ENCODE results near the gene GALNT14. TPM values are rescaled to one million over a fixed set of nuclear protein-coding genes. Genes with fewer than 3 reads are reported as not detected.

The GALNT14 gene
- total RNA-seq, 1 donor from 2014 or later: 2.1 TPM

DNA sequence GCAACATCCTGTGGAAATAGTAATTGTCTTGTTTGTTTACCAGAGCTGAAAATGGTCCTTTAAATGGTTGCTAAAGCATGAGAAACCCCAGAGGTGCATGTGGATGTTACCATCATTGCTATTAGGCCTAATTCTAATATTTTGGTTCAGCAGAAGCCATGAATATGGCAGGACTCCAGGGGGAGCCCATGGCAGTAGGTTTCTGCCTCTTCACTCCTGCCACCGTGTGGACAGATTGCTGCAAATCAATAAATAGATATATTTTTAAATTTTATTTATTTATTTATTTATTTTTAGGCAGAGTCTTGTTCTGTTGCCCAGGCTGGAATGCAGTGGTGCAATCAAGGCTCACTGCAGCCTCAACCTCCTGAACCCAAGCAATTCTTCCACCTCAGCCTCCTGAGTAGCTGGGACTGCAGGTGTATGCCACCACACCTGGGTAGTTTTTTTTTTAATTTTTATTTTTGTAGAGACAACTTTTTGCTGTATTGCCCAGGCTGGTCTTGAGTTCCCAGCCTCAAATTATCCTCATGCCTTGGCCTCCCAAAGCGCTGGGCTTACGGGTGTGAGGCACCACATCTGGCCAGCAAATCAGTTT, 276.1 kb downstream of the GALNT14 start:
- Mint-ChIP-seq H3K27me3 (ENCODE audit: low read depth, unreplicated experiment) (peaks cover 10% of the 10 kb centered on the region), H3K9me3 (ENCODE audit: unreplicated experiment) (no peaks in the 10 kb centered on the region), H3K4me3 (ENCODE audit: unreplicated experiment) (no peak overlapping the region), H3K4me1 (ENCODE audit: low read depth, unreplicated experiment) (no peaks in the 10 kb centered on the region), H3K27ac (ENCODE audit: unreplicated experiment) (no peak overlapping the region), H3K36me3 (ENCODE audit: low read depth, unreplicated experiment) (no peaks in the 10 kb centered on the region)
- H3K4me3 ChIP-seq (ENCODE audit: insufficient read depth, low read depth, low read length): no peak overlapping the region
- DNase-seq (ENCODE audit: low read depth): peak; percentile 11
- no peaks in the 10 kb centered on the region for H3K79me2 ChIP-seq (ENCODE audit: insufficient read depth, low read length)
- no peak for FAIRE-seq
- TF ChIP-seq EZH2 (IDR thresholded peaks at IDR 0.05; ENCODE audit: insufficient read depth, low read length): no peak
- TF ChIP-seq, protein P1, sequence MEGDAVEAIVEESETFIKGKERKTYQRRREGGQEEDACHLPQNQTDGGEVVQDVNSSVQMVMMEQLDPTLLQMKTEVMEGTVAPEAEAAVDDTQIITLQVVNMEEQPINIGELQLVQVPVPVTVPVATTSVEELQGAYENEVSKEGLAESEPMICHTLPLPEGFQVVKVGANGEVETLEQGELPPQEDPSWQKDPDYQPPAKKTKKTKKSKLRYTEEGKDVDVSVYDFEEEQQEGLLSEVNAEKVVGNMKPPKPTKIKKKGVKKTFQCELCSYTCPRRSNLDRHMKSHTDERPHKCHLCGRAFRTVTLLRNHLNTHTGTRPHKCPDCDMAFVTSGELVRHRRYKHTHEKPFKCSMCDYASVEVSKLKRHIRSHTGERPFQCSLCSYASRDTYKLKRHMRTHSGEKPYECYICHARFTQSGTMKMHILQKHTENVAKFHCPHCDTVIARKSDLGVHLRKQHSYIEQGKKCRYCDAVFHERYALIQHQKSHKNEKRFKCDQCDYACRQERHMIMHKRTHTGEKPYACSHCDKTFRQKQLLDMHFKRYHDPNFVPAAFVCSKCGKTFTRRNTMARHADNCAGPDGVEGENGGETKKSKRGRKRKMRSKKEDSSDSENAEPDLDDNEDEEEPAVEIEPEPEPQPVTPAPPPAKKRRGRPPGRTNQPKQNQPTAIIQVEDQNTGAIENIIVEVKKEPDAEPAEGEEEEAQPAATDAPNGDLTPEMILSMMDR (IDR thresholded peaks at IDR 0.05; ENCODE audit: insufficient read depth, low read depth, low read length): peak; percentile 60
- H3K9ac ChIP-seq (ENCODE audit: low read length): no peak overlapping the region
- no peaks in the 10 kb centered on the region for H4K20me1 ChIP-seq (ENCODE audit: insufficient read depth, low read length)
- no peaks in the 10 kb centered on the region for H3K36me3 ChIP-seq (ENCODE audit: insufficient read depth, low read length)
- H3K4me1 ChIP-seq (ENCODE audit: insufficient read depth, low read length): no peaks in the 10 kb centered on the region
- no peaks in the 10 kb centered on the region for H3K27me3 ChIP-seq (ENCODE audit: insufficient read depth, low read length)
- no peak overlapping the region for H2AFZ ChIP-seq (ENCODE audit: low read depth, low read length)
- no peaks in the 10 kb centered on the region for H3K9me3 ChIP-seq (ENCODE audit: insufficient read depth, low read depth, low read length)
- H3K4me2 ChIP-seq (ENCODE audit: low read length): no peak overlapping the region
- no peak overlapping the region for H3K27ac ChIP-seq (ENCODE audit: low read depth, low read length)

DNA sequence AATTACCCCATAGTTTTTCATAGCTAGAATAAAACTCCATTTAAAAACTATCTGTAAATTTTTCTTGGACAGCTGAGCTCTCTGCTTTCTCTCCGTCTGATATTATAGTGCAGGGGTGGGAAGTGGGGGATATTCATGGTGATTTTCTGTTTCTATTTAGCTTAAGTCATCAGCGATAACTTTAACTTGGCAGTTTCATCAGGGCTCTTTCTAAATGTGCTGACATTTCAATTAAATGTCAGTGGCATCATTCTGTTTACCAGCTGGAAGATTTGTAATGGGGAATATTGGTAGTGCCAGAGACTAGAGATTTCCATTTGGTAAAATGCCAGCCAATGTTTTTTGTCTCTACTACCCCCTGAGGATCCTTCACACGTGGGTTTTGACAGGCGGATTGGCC, 277.5 kb downstream of the GALNT14 start:
- Histone ChIP-seq H3K79me2 (ENCODE audit: insufficient read depth, low read length) (no peaks in the 10 kb centered on the region), H3K9me3 (ENCODE audit: insufficient read depth, low read depth, low read length) (no peaks in the 10 kb centered on the region), H3K4me1 (ENCODE audit: insufficient read depth, low read length) (no peaks in the 10 kb centered on the region), H3K27ac (ENCODE audit: low read depth, low read length) (no peak overlapping the region), H3K27me3 (ENCODE audit: insufficient read depth, low read length) (no peaks in the 10 kb centered on the region), H3K4me2 (ENCODE audit: low read length) (no peak overlapping the region), H3K9ac (ENCODE audit: low read length) (no peak overlapping the region), H3K4me3 (ENCODE audit: insufficient read depth, low read depth, low read length) (no peak overlapping the region), H2AFZ (ENCODE audit: low read depth, low read length) (no peak overlapping the region), H4K20me1 (ENCODE audit: insufficient read depth, low read length) (no peaks in the 10 kb centered on the region), H3K36me3 (ENCODE audit: insufficient read depth, low read length) (no peaks in the 10 kb centered on the region)
- Mint-ChIP-seq H3K4me1 (ENCODE audit: low read depth, unreplicated experiment) (no peaks in the 10 kb centered on the region), H3K4me3 (ENCODE audit: unreplicated experiment) (no peak overlapping the region), H3K27ac (ENCODE audit: unreplicated experiment) (no peak overlapping the region), H3K36me3 (ENCODE audit: low read depth, unreplicated experiment) (no peaks in the 10 kb centered on the region), H3K27me3 (ENCODE audit: low read depth, unreplicated experiment) (peaks cover 4% of the 10 kb centered on the region), H3K9me3 (ENCODE audit: unreplicated experiment) (no peaks in the 10 kb centered on the region)
- FAIRE-seq (no peak), DNase-seq (ENCODE audit: low read depth) (no peak)
- TF ChIP-seq, protein P1 (IDR thresholded peaks at IDR 0.05; ENCODE audit: insufficient read depth, low read depth, low read length): no peak
- TF ChIP-seq EZH2 (IDR thresholded peaks at IDR 0.05; ENCODE audit: insufficient read depth, low read length): no peak

Other genes with a start within 250 kb of the GALNT14 start
- gene CAPN14, start 79.1 kb upstream of the GALNT14 start, total RNA-seq: 0.12 and 0.14 TPM in 2 replicates
- gene EHD3, start 95.7 kb upstream of the GALNT14 start, total RNA-seq: 20.9 and 25.0 TPM in 2 replicates